Renal cortex interstitium (tissue), 15 donors: ENCODE data around the gene KIF21B. TPM values are rescaled to one million over a fixed set of nuclear protein-coding genes. Genes with fewer than 3 reads are reported as not detected.
A peak's percentile ranks its signal among the peaks of the same experiment; 100 is the strongest.

Source experiments
- DNase-seq, 11 donors: peaks; one replicate each; pipeline ENCODE4 v3.0.0-alpha.2; 2013; ENCODE audit warnings: low read depth in 9 of 11, low spot score in 4 of 11; ENCODE audit errors: extremely low read depth in 1 of 11
- long read RNA-seq, 16 experiments: transcript quantifications; one replicate each; lab custom pipeline, GENCODE V29; 2026
- polyA plus RNA-seq, 3 donors: library from polyadenylated mRNA; unstranded; fragments of 120-200 nt; gene quantifications; one replicate each; pipeline ENCODE4 v1.2.1, GENCODE V29; 2013; ENCODE audit not compliant: insufficient read length in 3 of 3

Gene KIF21B, protein sequence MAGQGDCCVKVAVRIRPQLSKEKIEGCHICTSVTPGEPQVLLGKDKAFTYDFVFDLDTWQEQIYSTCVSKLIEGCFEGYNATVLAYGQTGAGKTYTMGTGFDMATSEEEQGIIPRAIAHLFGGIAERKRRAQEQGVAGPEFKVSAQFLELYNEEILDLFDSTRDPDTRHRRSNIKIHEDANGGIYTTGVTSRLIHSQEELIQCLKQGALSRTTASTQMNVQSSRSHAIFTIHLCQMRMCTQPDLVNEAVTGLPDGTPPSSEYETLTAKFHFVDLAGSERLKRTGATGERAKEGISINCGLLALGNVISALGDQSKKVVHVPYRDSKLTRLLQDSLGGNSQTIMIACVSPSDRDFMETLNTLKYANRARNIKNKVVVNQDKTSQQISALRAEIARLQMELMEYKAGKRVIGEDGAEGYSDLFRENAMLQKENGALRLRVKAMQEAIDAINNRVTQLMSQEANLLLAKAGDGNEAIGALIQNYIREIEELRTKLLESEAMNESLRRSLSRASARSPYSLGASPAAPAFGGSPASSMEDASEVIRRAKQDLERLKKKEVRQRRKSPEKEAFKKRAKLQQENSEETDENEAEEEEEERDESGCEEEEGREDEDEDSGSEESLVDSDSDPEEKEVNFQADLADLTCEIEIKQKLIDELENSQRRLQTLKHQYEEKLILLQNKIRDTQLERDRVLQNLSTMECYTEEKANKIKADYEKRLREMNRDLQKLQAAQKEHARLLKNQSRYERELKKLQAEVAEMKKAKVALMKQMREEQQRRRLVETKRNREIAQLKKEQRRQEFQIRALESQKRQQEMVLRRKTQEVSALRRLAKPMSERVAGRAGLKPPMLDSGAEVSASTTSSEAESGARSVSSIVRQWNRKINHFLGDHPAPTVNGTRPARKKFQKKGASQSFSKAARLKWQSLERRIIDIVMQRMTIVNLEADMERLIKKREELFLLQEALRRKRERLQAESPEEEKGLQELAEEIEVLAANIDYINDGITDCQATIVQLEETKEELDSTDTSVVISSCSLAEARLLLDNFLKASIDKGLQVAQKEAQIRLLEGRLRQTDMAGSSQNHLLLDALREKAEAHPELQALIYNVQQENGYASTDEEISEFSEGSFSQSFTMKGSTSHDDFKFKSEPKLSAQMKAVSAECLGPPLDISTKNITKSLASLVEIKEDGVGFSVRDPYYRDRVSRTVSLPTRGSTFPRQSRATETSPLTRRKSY (N-terminal part only)
- 1 to 10 TPM; 2.1 to 3.2 (median 2.3) TPM for polyA plus RNA-seq
- long read RNA-seq, donor 1: 0 reads
- long read RNA-seq, donor 2: 0 reads
- long read RNA-seq, donor 3: 0 reads
- long read RNA-seq, donor 4: 0 reads
- long read RNA-seq, donor 5: 0 reads
- long read RNA-seq, donor 6: 0 reads
- long read RNA-seq, donor 7: 0 reads
- long read RNA-seq, donor 8: 0 reads
- long read RNA-seq, donor 9: 0 reads
- long read RNA-seq, donor 10: 0 reads
- long read RNA-seq, donor 11: 0 reads
- long read RNA-seq, donor 12: 0 reads
- long read RNA-seq, donor 13: 0 reads
- long read RNA-seq, donor 14: 0 reads
- long read RNA-seq, donor 15: 0 reads
- long read RNA-seq, donor 16: 0 reads

GRCh38 chr1:201023517-201023902 is at the start of gene KIF21B:
Gene KIF21B (minus strand): TSS chr1:201023714. CDS start chr1:201023383, 331 bp downstream.
- peak in 9 of 11 donors; percentile 33 to 76 (median 69) for DNase-seq

DNA sequence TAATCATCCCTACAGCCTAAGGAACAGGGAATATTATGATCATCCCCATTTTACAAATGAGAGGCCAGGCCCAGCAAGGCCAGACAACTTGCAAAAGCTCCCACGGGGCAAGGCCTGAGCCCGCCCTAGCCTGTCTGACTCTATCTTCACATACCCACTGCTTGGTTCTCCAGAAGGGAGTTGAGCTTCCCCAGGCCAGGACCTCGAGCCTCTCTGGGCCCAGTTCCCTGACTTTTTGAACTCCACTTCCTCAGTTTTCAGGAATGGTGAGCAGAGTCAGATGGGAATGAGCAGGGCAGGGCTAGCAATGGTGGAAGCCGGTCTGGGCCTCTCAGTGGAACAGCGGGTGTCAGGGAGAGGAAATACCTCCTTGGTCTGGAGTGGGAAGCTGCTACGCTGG is 49.4 kb upstream of the KIF21B start:
- DNase-seq: no peak

DNA sequence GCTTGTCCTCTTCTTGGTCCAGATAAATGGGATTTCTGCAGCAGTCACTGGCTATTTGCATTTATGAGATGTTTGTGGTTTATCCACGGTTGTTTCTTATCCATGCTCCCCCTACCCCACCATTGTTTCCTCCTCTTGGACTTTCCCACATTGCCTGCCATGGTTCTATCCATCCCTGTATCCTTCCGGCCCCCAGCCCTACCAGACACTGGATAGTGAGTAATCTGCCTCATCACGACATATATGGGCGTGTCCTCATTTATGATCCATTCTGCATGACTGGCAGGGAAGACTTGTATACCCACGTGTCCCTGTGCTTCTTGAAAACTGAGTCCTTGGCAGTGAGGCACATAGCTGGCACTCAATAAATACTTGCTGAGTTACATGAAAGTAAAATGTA is 48.6 kb upstream of the KIF21B start:
- no peak for DNase-seq

DNA sequence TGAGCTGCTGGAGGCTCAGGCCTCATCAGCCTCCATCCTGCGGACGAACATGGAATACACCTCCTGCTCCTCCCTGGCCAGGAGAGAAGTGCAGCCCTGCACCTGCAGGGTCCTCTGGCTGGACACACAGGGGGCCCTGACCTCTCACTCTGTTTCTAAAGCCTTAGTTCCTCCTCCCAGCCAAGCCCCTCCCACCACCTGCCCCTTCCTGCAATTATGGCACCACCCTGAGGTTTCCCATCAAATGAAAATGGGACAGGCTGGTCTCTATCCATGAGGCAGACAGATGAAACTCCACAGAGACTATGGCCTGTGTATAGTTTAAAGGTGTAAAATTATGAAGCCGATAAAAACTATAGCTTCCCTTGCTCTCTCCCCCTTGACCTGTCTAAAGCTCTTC is 46.1 kb upstream of the KIF21B start:
- DNase-seq: no peak

- DNase-seq: no peak
These were observed 45.5 kb upstream of the KIF21B start for GRCh38 chr1:201068976-201069375.

DNA sequence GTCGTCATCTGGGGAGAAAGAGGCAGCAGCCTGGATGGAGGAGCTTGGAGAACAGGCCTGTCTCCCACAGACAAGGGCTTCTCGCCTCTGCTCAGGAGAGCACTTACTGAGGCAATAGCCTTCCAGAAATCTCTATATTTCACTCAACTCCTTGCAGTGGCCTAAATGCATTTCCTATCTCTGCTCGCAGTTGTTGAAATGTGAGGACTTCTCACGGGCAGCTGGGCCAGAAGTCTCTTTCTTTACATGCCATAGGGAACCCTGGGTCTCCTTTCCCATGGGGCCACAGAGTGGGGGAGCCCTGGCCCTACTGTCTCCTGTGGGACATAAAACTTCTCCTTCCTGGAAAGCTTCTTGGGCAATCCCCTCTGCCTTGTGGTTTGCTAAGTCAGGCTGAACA is 43.5 kb upstream of the KIF21B start:
- DNase-seq: no peak

GRCh38 chr1:201065686-201066085 is 42.2 kb upstream of the KIF21B start:
- DNase-seq: no peak

DNA sequence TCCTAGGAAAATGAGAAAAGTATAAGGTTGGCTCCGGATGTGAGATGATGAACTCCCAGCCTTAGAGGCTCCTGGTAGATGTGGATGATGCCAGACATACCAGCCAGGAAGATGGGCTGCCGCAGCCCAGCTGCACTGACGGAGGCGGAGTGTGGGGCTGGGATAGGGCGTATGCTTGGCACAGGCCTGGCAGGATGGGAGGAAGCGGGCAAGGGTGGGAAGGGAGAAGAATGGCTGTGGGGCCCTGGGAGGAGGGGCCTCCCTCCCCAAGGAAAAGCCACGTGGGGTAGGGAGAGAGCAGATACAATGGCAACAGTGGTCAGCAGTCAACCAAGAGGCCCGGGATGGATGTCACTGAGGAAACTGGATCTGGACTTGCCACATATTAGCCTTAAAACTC is 41.3 kb upstream of the KIF21B start:
- no peak for DNase-seq

GRCh38 chr1:201063145-201063544 is 39.6 kb upstream of the KIF21B start:
- DNase-seq: no peak

DNA sequence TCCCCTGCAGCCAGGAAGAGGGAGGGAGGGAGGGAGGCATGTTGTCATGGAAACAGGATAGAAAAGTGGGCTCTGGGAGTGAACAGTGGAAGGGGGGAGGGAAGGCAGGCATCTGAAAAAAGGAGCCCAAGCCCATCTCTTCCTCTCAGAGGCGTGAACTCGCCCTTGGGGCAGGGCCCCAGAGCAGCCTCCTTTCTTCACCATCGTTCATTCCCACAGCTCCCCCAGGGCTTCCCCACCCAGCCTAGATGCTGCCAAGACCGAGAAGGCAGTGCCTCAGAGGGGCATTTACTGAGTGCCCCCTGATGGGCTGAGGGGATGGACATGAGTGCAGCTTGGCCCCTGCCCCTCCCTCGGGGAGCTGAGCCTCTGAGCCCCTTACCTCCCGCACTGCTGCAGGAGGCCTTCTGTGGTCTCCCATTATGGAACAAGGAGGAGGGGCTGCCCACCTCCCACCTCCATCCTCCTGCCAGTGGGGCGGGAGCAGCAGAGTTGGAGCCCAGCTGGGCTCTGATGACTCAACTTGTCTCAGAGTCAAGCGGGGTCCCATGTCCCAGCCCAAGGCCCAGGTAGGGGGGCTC is 39.1 kb upstream of the KIF21B start:
- DNase-seq: no peak

GRCh38 chr1:201061886-201062285 is 38.4 kb upstream of the KIF21B start:
- DNase-seq: no peak

GRCh38 chr1:201061049-201061448 is 37.5 kb upstream of the KIF21B start:
- no peak for DNase-seq

DNA sequence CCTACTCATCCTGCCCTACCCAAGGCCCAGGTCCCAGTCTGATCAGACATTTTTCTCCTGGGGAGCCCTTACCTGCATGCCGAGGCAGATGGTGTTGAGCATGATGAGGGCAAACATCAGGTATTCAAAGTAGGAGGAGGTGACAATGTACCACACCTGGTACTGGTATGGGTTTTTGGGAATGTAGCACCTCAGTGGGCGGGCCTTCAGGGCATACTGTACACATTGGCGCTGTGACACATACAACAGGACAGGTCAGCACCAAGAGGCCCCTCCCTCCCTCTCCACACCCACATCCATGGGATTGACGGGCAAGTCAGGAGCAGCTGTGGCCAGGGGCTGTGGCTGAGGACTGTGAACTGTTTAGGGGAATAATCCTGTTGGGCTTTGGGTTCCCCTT is 37.1 kb upstream of the KIF21B start:
- no peak for DNase-seq

DNA sequence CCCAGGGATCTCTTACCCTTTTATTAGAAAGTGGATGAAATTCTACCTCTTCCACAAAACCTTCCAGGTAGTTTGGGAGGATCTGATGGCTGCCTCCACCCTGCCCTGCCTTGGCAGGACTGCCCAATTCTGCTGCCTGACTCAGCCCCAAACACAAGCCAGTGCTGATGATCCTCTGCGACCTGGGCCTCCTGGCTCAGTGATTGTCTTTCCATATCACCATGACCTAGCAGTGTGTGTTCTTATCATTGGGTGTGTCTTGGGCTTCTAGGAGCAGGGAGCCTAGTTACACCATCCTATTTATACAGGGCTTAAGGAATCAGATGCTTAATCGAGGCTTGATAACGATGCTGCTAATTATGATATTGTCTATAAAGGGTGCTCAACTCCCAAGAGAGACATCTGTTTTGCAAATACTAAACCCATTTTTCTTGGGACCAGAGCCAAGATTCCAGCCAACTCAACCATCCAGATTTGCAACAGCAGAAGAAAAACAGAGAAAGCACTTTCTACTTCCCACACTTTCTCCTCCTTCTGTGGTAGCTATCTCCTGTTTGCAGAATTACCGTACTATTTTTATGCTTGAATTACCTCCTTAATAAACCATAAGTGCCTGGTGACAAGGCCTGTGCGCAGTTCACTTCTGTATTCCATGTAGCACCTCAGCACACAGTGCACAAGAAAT is 36.5 kb upstream of the KIF21B start:
- DNase-seq: no peak

GRCh38 chr1:201059401-201059800 is 35.9 kb upstream of the KIF21B start:
- DNase-seq: no peak

DNA sequence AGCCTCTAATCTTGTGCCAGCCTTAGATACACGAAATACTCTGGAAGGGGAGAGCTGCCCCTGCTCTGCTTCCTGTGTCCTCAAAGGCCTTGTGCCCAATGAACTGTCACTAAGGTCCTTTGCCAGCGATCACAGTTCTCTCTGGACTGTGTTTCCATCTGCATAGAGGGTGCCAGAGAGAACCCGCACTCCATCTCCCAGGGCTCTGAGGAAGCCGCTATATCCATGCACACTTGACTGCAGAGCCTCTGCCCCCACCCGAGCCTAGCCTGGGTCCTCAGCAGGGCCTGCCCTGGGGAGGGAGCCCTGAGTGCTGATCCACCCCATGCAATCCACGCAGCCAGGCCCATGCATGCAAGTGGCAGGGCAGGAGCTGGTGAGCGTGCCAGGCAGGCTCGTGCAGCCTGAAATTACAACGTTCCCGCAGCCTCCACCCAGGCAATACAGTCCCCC is 30.6 kb upstream of the KIF21B start:
- DNase-seq: no peak

DNA sequence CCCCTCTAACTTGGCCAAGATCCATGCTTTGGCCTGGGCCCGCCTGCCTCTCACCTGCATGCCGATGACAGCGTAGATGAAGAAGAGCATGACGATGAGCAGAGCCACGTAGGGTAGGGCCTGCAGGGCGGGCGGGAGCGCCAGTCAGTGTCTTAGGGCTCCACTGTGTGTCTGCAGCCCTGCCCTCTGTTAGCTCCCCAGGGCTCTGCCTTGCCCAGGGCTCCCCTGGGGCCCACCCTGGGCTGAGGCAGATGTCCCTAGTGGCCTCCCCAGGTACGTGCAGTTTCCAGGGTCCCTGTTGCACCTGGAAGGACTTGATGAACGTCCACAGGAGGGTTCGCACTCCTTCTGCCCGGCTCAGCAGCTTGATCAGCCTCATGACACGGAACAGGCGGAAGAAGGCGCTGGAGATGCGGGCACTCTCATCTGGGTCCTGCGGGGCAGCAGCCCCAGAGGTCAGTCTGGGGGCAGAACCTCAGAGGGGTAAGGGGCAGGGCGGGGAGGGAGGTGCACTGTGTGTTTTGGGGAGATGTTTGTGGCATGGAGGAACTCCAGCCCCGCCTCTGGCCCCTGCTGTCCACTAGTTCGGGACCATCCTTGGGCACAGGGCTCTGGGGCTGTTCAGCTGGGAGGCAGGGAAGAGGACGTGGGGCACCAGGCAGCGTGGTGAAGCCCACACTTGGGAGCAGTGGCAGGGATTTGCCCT is 29.8 kb upstream of the KIF21B start:
- DNase-seq: no peak
